Brain microvascular endothelial cell (primary cell): ENCODE results near the gene NCOA5.

Source experiments
- DNase-seq: peaks from one replicate; pipeline ENCODE4 v3.0.0-alpha.2; 2020
- H3K27ac ChIP-seq: fragments of 250-450 bp; sonication (Bioruptor Pico); 2 replicates; pipeline ENCODE4 v1.5.1; 2020; ENCODE audit warnings: mild to moderate bottlenecking, moderate library complexity
- H3K27me3 ChIP-seq: fragments of 250-450 bp; sonication (Bioruptor Pico); replicated peaks from 2 replicates; pipeline ENCODE4 v1.5.1; 2020; ENCODE audit warnings: mild to moderate bottlenecking
- H3K36me3 ChIP-seq: fragments of 250-450 bp; sonication (Bioruptor Pico); replicated peaks from 2 replicates; pipeline ENCODE4 v1.5.1; 2020; ENCODE audit warnings: mild to moderate bottlenecking
- H3K4me3 ChIP-seq: 2 replicates; pipeline ENCODE4 v1.5.1; 2011; ENCODE audit warnings: low read depth, mild to moderate bottlenecking, control low read depth, low read length, moderate library complexity
- in situ Hi-C: cut with HindIII; loops from 2 replicates; pipeline ENCODE4 v1.10.0; 2017; ENCODE audit warnings: low sequenced_read_pairs, low pct_ligation_motif_present
- TF ChIP-seq, protein P1 (sequence below): IDR thresholded peaks from 2 replicates; pipeline ENCODE4 v1.5.1; 2011; ENCODE audit warnings: low read depth, mild to moderate bottlenecking, moderate library complexity, low read length, control low read depth, inconsistent platforms; ENCODE audit errors: missing control alignments

NCOA5 gene

DNA sequence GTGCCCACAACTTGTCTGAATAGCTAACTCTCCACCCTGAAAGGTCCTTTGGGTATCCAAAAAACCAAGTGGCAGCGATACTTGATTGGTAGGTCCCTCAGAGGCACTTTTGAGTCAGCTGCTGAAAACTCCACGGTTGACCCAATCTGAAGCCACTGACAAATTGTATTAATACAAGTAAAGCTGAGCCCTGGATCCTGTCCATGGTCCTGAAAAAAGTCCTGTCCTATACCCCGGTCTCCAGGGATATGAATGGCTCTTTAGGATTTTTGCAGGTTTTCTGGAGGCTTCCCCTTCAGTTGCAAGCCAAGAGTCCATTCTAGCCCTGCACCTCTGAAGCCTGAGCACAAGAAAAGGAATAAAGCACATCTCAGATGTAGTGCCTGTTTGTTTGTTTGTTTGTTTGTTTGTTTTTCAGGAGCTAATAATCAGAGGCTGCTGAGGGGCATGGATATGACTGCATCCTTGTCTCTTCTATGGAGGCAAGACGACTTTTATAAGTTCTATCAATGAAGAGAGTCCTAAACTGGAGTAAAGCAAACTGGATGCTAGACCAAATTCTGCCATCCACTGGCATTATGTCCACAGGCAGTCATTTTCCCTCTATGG is 62.4 kb downstream of the NCOA5 start:
- Histone ChIP-seq H3K4me3 (no peak overlapping the region), H3K27me3 (peaks cover 63% of the 10 kb centered on the region), H3K27ac (no peak overlapping the region), H3K36me3 (no peaks in the 10 kb centered on the region)
- peak; percentile 52 for DNase-seq
- TF ChIP-seq, protein P1, sequence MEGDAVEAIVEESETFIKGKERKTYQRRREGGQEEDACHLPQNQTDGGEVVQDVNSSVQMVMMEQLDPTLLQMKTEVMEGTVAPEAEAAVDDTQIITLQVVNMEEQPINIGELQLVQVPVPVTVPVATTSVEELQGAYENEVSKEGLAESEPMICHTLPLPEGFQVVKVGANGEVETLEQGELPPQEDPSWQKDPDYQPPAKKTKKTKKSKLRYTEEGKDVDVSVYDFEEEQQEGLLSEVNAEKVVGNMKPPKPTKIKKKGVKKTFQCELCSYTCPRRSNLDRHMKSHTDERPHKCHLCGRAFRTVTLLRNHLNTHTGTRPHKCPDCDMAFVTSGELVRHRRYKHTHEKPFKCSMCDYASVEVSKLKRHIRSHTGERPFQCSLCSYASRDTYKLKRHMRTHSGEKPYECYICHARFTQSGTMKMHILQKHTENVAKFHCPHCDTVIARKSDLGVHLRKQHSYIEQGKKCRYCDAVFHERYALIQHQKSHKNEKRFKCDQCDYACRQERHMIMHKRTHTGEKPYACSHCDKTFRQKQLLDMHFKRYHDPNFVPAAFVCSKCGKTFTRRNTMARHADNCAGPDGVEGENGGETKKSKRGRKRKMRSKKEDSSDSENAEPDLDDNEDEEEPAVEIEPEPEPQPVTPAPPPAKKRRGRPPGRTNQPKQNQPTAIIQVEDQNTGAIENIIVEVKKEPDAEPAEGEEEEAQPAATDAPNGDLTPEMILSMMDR, result no peak
- in situ Hi-C loops, result no loop called here

DNA sequence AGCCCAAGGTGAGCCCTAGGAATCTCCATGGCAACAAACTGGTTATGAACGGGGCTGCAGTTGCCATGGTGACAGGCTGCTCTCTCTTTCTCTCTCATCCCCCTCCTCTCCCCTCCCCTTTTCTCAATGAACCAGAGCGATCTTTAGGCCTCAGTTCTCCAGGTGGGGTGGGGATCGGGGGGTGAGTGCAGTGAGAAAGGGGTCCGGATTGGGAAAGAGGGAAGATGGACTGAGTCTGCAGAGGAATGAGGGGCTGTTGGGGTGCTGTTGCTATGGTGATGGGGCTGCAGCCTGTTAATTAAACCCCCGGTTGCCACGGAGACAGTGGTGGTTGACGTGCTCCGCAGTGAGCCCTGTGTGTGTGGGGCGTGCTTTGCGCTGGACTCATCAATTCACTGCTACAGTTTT is 64.4 kb downstream of the NCOA5 start:
- Histone ChIP-seq H3K27ac (no peak overlapping the region), H3K27me3 (peaks cover 43% of the 10 kb centered on the region), H3K36me3 (no peaks in the 10 kb centered on the region), H3K4me3 (no peak overlapping the region)
- TF ChIP-seq, protein P1, result no peak
- DNase-seq, result no peak
- in situ Hi-C loops, result no loop called here

DNA sequence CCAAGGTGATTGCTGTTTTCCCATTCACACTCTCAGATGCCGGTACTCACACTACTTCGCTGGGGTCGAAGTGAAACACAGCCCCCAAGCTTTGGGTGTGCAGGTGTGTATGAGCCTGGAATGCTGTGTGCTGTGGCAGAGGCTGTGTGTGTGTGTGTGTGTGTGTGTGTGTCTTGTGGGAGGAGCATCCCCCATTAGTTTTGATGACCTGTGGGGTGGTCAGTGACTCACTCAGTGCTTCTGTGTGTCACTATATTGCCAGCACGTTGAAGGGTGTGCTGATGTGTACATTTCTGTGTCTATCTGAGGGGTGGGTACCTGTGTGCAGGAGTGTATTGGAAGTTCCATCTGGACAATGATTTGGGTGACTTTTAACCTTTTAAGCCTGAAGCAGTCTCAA is 65.8 kb downstream of the NCOA5 start:
- in situ Hi-C loops, result no loop called here

DNA sequence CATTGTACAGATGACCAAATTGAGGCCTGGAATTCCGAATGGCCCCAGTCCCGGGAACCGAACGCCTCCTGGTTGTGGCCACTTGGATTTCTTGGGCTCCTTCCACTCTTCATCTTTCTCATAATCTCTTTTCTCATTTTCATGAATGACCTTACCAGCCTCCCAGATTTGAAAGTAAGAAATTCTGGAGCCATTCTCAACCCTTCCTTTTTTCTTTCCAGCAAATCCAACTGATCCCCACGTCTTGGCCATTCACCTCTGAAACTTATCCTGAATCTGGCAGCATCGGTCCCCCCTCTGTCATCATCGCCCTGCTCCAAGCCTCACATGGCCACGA is 66.6 kb downstream of the NCOA5 start:
- TF ChIP-seq, protein P1, result no peak
- H3K4me3 ChIP-seq, result no peak overlapping the region
- in situ Hi-C loops, result no loop called here
- H3K36me3 ChIP-seq, result no peaks in the 10 kb centered on the region
- H3K27me3 ChIP-seq, result peaks cover 22% of the 10 kb centered on the region
- H3K27ac ChIP-seq, result no peak overlapping the region
- no peak for DNase-seq

More for the DNA sequence above, 65.8 kb downstream of the NCOA5 start:
- Histone ChIP-seq H3K27me3 (peaks cover 31% of the 10 kb centered on the region), H3K27ac (no peak overlapping the region), H3K4me3 (no peak overlapping the region), H3K36me3 (no peaks in the 10 kb centered on the region)
- TF ChIP-seq, protein P1, result no peak
- DNase-seq, result no peak

- in situ Hi-C loops, result no loop called here
- Histone ChIP-seq H3K27ac (no peak overlapping the region), H3K36me3 (no peaks in the 10 kb centered on the region), H3K27me3 (peaks cover 17% of the 10 kb centered on the region), H3K4me3 (no peak overlapping the region)
- DNase-seq, result no peak
- TF ChIP-seq, protein P1, result peak; percentile 85
Observed at GRCh38 chr20:46022411-46023147, 67.2 kb downstream of the NCOA5 start.
